GM23248 (cell line): ENCODE measurements around the gene ALOX5. TPM values are rescaled to one million over a fixed set of nuclear protein-coding genes. Genes with fewer than 3 reads are reported as not detected.

Source experiments
- DNase-seq: peaks from one replicate; pipeline ENCODE4 v3.0.0-alpha.2; 2015
- H2AFZ ChIP-seq: fragments of 200-600 bp; sonication (generic); 2 replicates; pipeline ENCODE4 v1.6.1; 2016; ENCODE audit warnings: antibody characterized with exemption
- H3F3A ChIP-seq: fragments of 200-600 bp; sonication (generic); 2 replicates; pipeline ENCODE4 v1.6.1; 2016; ENCODE audit warnings: mild to moderate bottlenecking, antibody characterized with exemption, mixed run types; ENCODE audit not compliant: insufficient read depth
- H3K27ac ChIP-seq: fragments of 200-600 bp; sonication (generic); 2 replicates; pipeline ENCODE4 v1.5.1; 2016; ENCODE audit warnings: mild to moderate bottlenecking
- H3K27me3 ChIP-seq: fragments of 200-600 bp; sonication (generic); replicated peaks from 2 replicates; pipeline ENCODE4 v1.6.1; 2016; ENCODE audit warnings: mild to moderate bottlenecking; ENCODE audit not compliant: insufficient read depth
- H3K36me3 ChIP-seq: fragments of 200-600 bp; sonication (generic); 2 replicates; pipeline ENCODE4 v1.6.1; 2016; ENCODE audit warnings: low read depth, mild to moderate bottlenecking
- H3K4me1 ChIP-seq: fragments of 200-600 bp; sonication (generic); 2 replicates; pipeline ENCODE4 v1.6.1; 2016; ENCODE audit warnings: mild to moderate bottlenecking; ENCODE audit not compliant: insufficient read depth
- H3K4me2 ChIP-seq: fragments of 200-600 bp; sonication (generic); one replicate; pipeline ENCODE4 v1.6.1; 2016; ENCODE audit warnings: mild to moderate bottlenecking; ENCODE audit not compliant: unreplicated experiment
- H3K4me3 ChIP-seq: fragments of 200-600 bp; sonication (generic); 2 replicates; pipeline ENCODE4 v1.5.1; 2016; ENCODE audit warnings: mild to moderate bottlenecking
- H3K79me2 ChIP-seq: fragments of 200-600 bp; sonication (generic); 2 replicates; pipeline ENCODE4 v1.6.1; 2016; ENCODE audit warnings: mild to moderate bottlenecking; ENCODE audit not compliant: insufficient read depth
- H3K9ac ChIP-seq: fragments of 200-600 bp; sonication (generic); 2 replicates; pipeline ENCODE4 v1.6.1; 2016; ENCODE audit warnings: mild to moderate bottlenecking
- H3K9me2 ChIP-seq: fragments of 200-600 bp; sonication (generic); 2 replicates; pipeline ENCODE4 v1.6.1; 2016; ENCODE audit warnings: mixed run types, mild to moderate bottlenecking, moderate library complexity; ENCODE audit not compliant: insufficient read depth
- H3K9me3 ChIP-seq: fragments of 200-600 bp; sonication (generic); one replicate; pipeline ENCODE4 v1.6.1; 2017; ENCODE audit warnings: low read depth
- H4K20me1 ChIP-seq: fragments of 200-600 bp; sonication (generic); 2 replicates; pipeline ENCODE4 v1.6.0; 2016; ENCODE audit not compliant: insufficient read depth
- EZH2 ChIP-seq: fragments of 200-600 bp; sonication (generic); IDR thresholded peaks from 2 replicates; pipeline ENCODE4 v1.6.1; 2018; ENCODE audit warnings: antibody characterized with exemption, mild to moderate bottlenecking; ENCODE audit not compliant: insufficient read depth, poor library complexity, severe bottlenecking
- EZH2phosphoT487 ChIP-seq: fragments of 200-600 bp; sonication (generic); IDR thresholded peaks from 2 replicates; pipeline ENCODE4 v1.6.1; 2018; ENCODE audit warnings: antibody characterized with exemption, moderate library complexity, mild to moderate bottlenecking, low read depth; ENCODE audit not compliant: insufficient read depth
- WGBS, 2 experiments: methylation state at CpG; one replicate each; pipeline ENCODE4 v1.1.6; 2015 to 2017; ENCODE audit warnings: low lambda C conversion rate in 2 of 2, low coverage in 1 of 2; ENCODE audit errors: missing lambda C conversion rate in 2 of 2; 5-methylcytosine and 5-hydroxymethylcytosine counted together
- in situ Hi-C: fragments of 300-500 bp; cut with MboI; formaldehyde crosslinking; loops from 2 replicates; pipeline ENCODE4 v1.15.0; 2020
- polyA plus RNA-seq: library from polyadenylated mRNA; unstranded; fragments of >200 nt; fragmentation: Nextera tagmentation; extraction: Ambion mirVana; gene quantifications from 2 replicates; pipeline ENCODE4 v1.2.1, GENCODE V29; 2016
- total RNA-seq: library from RNA; depleted of rRNA; stranded (reverse); fragments of >200 nt; shearing (Covaris generic); gene quantifications from 2 replicates; pipeline ENCODE4 v1.2.3, GENCODE V29; 2014

The ALOX5 gene
- total and polyA plus RNA-seq, 2 experiments from 2014 or later: not detected

DNA sequence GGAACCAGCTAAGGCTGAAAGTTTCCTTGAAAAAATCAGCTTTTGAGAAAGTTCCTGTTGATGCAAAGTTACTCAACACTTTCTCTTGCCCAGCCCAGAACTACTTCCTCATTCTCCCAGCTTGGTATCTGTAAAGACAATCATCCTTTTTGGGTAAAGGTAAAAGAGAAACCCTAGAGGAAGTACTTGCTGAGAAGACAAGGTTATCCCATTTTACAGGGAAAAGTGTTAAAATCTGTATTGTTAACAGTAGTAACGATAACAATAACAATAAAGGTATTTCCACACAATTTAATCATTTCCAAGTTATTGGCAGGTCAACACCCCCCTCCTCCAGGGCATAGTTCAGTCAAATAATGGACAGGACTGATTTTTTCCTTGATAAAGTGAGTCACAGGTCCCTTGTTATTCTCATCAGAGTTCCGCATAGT, 2.4 kb downstream of the ALOX5 start:
- H3K9me3 ChIP-seq: no peaks in the 10 kb centered on the region
- peaks cover 57% of the 10 kb centered on the region for H3K27me3 ChIP-seq
- TF ChIP-seq EZH2phosphoT487: no peak
- no peak for TF ChIP-seq EZH2
- no peaks in the 10 kb centered on the region for H3F3A ChIP-seq
- no peak overlapping the region for H2AFZ ChIP-seq
- H3K4me3 ChIP-seq: no peak overlapping the region
- H3K27ac ChIP-seq: no peak overlapping the region
- no peaks in the 10 kb centered on the region for H3K9me2 ChIP-seq
- no peaks in the 10 kb centered on the region for H3K79me2 ChIP-seq
- 93 to 97% methylated on average over 2 of the region's 2 CpGs for WGBS, 2 experiments
- H3K4me1 ChIP-seq: no peaks in the 10 kb centered on the region
- no peaks in the 10 kb centered on the region for H3K36me3 ChIP-seq
- no peak overlapping the region for H3K4me2 ChIP-seq
- no peak for DNase-seq
- in situ Hi-C loops: no loop called here
- no peaks in the 10 kb centered on the region for H4K20me1 ChIP-seq
- no peak overlapping the region for H3K9ac ChIP-seq

- in situ Hi-C loops: no loop called here
- WGBS, 2 experiments: 38 to 45% methylated on average over 4 of the region's 4 CpGs
- no peak overlapping the region for H3K4me3 ChIP-seq
Measured at GRCh38 chr10:45377321-45377720, 3.3 kb downstream of the ALOX5 start.

DNA sequence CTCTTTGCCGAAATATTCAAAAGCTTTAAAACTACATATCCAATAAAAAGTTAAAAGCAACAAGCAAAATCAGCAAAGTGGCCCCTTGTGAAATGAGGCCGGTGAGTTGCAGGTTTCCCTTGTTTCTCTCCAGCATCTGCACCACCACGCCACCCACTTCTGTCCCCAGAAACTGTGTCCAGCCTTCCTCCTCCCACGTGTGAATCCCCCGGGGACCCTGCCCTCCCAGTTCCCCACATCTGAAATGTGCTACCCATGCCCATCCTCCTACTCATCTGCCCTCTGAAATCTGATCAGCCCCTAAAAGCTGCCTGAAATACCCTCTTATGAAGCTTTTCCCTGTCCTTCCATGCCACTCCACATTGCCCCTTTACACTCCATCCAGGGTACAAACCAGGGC, 3.8 kb downstream of the ALOX5 start:
- Histone ChIP-seq H3K9me2 (no peaks in the 10 kb centered on the region), H3K4me1 (no peaks in the 10 kb centered on the region), H3K4me2 (no peak overlapping the region), H3F3A (no peaks in the 10 kb centered on the region), H3K4me3 (no peak overlapping the region), H3K36me3 (no peaks in the 10 kb centered on the region), H4K20me1 (no peaks in the 10 kb centered on the region), H2AFZ (no peak overlapping the region), H3K9ac (no peak overlapping the region), H3K9me3 (no peaks in the 10 kb centered on the region), H3K27me3 (peaks cover 43% of the 10 kb centered on the region), H3K27ac (no peak overlapping the region), H3K79me2 (no peaks in the 10 kb centered on the region)
- TF ChIP-seq EZH2: no peak
- no peak for TF ChIP-seq EZH2phosphoT487
- WGBS, 2 experiments: 27 to 38% methylated on average over 5 of the region's 5 CpGs
- in situ Hi-C loops: no loop called here
- no peak for DNase-seq

More at GRCh38 chr10:45377321-45377720, 3.3 kb downstream of the ALOX5 start:
- Histone ChIP-seq H3K9me3 (no peaks in the 10 kb centered on the region), H3K4me1 (no peaks in the 10 kb centered on the region), H3K9me2 (no peaks in the 10 kb centered on the region), H3K79me2 (no peaks in the 10 kb centered on the region), H2AFZ (no peak overlapping the region), H3K36me3 (no peaks in the 10 kb centered on the region), H3K27ac (no peak overlapping the region), H3K9ac (no peak overlapping the region), H3F3A (no peaks in the 10 kb centered on the region), H3K27me3 (peaks cover 48% of the 10 kb centered on the region), H4K20me1 (no peaks in the 10 kb centered on the region), H3K4me2 (no peak overlapping the region)
- DNase-seq: no peak
- TF ChIP-seq EZH2phosphoT487: no peak
- no peak for TF ChIP-seq EZH2

DNA sequence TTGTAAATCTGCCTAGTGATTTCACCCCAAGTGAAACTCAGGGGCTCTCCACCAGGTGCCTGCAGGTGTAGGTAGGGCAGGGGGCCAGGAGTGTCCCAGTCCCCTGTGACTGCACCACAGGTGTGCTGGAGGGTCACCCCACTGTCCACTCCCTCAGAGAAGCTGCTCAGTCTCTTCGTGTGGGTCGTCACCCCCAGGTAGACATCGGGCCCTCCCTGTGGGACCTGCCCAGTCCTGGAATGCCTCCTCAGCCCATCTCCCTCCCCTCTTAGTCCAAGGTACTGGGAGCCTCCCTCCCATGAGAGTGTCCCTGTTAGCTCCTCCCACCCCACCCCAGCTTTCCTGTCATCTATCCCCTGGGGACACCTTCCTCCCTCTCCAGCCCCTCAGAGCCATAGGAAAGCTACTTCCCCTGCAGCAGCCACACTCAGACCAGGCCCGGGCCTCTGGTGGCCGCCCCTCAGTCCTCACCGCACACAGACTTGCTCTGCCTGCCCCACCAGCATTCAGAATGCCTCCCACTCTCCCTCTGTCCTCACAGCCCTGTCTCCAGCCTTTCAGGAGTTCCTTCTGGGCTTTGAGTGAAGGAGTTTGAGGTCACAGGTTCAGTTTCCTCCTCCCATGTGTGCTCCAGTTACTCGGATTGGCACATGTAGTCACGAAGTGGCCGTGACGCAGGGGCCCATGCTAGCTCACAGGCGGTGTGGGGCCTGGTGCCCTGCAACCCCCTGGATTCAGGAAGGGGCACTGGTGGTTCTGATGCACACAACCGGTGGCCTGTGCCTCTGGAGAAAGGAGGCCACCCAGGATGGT, 5.1 kb downstream of the ALOX5 start:
- H3F3A ChIP-seq: no peaks in the 10 kb centered on the region
- TF ChIP-seq EZH2 (no peak), EZH2phosphoT487 (no peak)
- H3K36me3 ChIP-seq: no peaks in the 10 kb centered on the region
- no peak overlapping the region for H3K4me2 ChIP-seq
- no peak overlapping the region for H3K4me3 ChIP-seq
- peaks cover 33% of the 10 kb centered on the region for H3K27me3 ChIP-seq
- H2AFZ ChIP-seq: no peak overlapping the region
- no peaks in the 10 kb centered on the region for H4K20me1 ChIP-seq
- no peak for DNase-seq
- H3K9me3 ChIP-seq: no peaks in the 10 kb centered on the region
- no peaks in the 10 kb centered on the region for H3K4me1 ChIP-seq
- no peak overlapping the region for H3K27ac ChIP-seq
- in situ Hi-C loops: no loop called here
- no peaks in the 10 kb centered on the region for H3K79me2 ChIP-seq
- no peaks in the 10 kb centered on the region for H3K9me2 ChIP-seq
- H3K9ac ChIP-seq: no peak overlapping the region
- 48 to 62% methylated on average over 11 to 12 of the region's 12 CpGs for WGBS, 2 experiments
